Muscle of leg (tissue), 11 donors: ENCODE results near the gene SNF8. TPM values are rescaled to one million over a fixed set of nuclear protein-coding genes. Genes with fewer than 3 reads are reported as not detected.

Source experiments
- DNase-seq: peaks from one replicate; pipeline ENCODE4 v3.0.0; 2013
- H3K27ac ChIP-seq: one replicate; pipeline ENCODE4 v1.5.1; 2013; ENCODE audit warnings: mild to moderate bottlenecking, low read length, control low read depth
- H3K27me3 ChIP-seq: one replicate; pipeline ENCODE4 v1.6.1; 2013; ENCODE audit warnings: low read length; ENCODE audit not compliant: control insufficient read depth, insufficient read depth
- H3K36me3 ChIP-seq: one replicate; pipeline ENCODE4 v1.6.1; 2013; ENCODE audit warnings: low read length; ENCODE audit not compliant: control insufficient read depth, insufficient read depth
- H3K4me1 ChIP-seq: one replicate; pipeline ENCODE4 v1.6.1; 2013; ENCODE audit warnings: low read length; ENCODE audit not compliant: control insufficient read depth, insufficient read depth
- H3K4me3 ChIP-seq: one replicate; pipeline ENCODE4 v1.5.1; 2013; ENCODE audit warnings: low read length, control low read depth
- H3K9me3 ChIP-seq: replicated peaks from 2 replicates; pipeline ENCODE4 v1.6.1; 2013; ENCODE audit warnings: low read depth, low read length; ENCODE audit not compliant: control insufficient read depth
- WGBS: methylation state at CpG from one replicate; pipeline ENCODE4 v1.1.5; 2013; ENCODE audit warnings: missing lambda C conversion rate; ENCODE audit not compliant: insufficient coverage; 5-methylcytosine and 5-hydroxymethylcytosine counted together
- polyA plus RNA-seq, 8 donors: library from polyadenylated mRNA; unstranded; fragments of 120-200 nt; gene quantifications; one replicate each; pipeline versions ENCODE4 v1.2.1 to v1.2.3, GENCODE V29; 2013; ENCODE audit warnings: inconsistent platforms in 1 of 8, low replicate concordance in 1 of 8; ENCODE audit not compliant: insufficient read length in 8 of 8, insufficient read depth in 1 of 8
- total RNA-seq: library from RNA; stranded (reverse); fragments of 120-200 nt; gene quantifications from one replicate; pipeline ENCODE4 v1.2.4, GENCODE V29; 2013

Gene SNF8
- total and polyA plus RNA-seq, 9 donors, result 56.0 to 83.3 (median 72.1) TPM

DNA sequence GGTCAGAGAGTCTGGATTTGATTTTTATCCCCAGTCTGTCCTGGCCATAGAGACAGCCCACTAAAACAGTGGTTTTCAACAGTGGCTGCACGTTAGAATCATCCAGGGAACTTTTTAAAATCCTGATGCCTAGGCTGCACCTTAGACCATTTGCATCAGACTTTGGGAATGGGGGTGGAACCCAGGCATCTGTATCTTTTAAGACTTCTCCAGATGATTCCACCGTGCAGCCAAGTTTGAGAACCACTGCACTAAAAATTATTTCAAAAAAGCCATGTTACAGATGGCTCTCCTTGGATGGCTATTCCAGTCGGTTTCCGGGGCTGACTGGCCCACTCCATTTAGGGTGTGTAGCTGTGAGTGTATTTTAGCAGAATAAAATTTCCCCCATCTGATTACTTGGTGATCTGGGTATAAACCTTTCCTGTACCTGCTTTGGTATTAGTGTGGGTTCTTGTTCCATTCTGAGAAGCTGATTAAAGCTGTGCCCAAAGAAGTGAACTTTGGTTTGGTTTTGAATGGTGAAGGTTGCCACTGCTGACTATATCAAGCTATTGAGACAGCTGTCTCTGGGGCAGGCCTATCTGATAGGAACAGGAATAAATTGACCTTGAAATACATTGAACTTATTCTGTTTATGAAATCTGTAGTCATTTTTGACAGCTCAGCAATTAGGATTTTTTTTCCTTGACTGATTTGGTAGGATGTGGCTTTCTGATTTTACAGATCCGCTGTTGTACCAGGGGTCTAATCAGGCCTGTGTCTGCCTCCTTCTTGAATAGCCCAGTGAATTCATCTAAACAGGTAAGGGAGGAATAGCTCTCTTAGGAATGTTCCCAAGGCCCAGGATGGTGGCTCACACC, 50.8 kb downstream of the SNF8 start:
- Histone ChIP-seq H3K27ac (no peak overlapping the region), H3K27me3 (no peaks in the 10 kb centered on the region), H3K4me3 (peak overlapping the region; percentile 91), H3K9me3 (no peaks in the 10 kb centered on the region), H3K4me1 (peaks cover 9% of the 10 kb centered on the region), H3K36me3 (peaks cover 34% of the 10 kb centered on the region)
- 100% methylated on average over 1 of the region's 5 CpGs for WGBS
- DNase-seq, result no peak

DNA sequence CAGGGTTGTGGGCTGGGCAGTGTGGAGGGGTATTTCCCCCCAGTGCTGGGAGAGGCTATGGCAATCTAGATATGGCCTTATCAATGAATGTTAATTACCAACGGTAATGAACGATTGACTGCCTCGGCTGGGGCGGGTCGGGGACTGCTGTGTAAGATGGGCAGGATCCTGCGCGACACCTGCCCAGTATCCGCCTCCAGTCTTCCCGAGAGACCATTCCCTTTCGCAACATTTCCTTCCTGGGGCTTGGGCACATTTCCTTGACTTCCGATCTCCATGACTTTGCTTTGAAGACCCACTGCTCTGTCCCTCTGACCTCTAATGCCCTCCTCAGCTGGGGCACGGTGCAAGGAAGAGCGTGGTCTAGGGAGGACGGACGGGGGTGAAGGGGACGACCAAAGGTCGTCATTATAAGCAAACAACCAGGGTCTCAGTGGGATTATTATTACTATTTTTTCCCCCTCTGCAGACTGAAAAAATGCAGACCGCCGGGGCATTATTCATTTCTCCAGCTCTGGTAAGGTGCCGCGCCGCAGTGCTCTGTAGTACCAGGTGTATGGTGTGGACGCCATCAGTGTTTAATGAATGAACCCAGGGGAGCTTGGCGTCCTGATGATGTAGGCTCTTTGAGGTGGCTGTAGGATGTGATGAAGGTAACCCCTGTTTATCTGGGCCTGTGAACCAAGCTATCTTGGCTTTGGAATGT, 51.5 kb downstream of the SNF8 start:
- Histone ChIP-seq H3K36me3 (peaks cover 29% of the 10 kb centered on the region), H3K27ac (peak overlapping the region; percentile 87), H3K27me3 (no peaks in the 10 kb centered on the region), H3K4me1 (peaks cover 9% of the 10 kb centered on the region), H3K4me3 (peak overlapping the region; percentile 91), H3K9me3 (no peaks in the 10 kb centered on the region)
- 0% methylated on average over 3 of the region's 24 CpGs for WGBS
- peak; percentile 44 for DNase-seq

DNA sequence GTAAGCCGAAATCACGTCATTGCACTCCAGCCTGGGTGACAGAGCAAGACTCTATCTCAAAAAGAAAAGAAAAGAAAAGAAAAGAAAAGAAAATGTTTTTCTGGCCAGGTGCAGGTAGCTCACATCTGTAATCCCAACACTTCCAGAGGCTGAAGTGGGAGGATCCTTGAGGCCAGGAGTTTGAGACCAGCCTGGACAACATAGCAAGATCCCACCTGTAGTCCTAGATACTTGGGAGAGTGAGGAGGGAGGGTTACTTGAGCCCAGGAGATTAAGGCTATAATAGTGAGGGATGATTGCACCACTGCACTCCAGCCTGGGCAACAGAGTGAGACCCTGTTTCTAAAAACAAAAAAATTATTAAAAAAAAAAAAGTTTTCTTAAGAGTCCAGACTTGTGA, 54.6 kb downstream of the SNF8 start:
- peaks cover 13% of the 10 kb centered on the region for H3K36me3 ChIP-seq
- no peak overlapping the region for H3K4me3 ChIP-seq
- no peak for DNase-seq
- H3K4me1 ChIP-seq, result peaks cover 9% of the 10 kb centered on the region
- no peaks in the 10 kb centered on the region for H3K27me3 ChIP-seq
- no peaks in the 10 kb centered on the region for H3K9me3 ChIP-seq
- WGBS, result 90% methylated on average over 2 of the region's 2 CpGs
- H3K27ac ChIP-seq, result no peak overlapping the region

DNA sequence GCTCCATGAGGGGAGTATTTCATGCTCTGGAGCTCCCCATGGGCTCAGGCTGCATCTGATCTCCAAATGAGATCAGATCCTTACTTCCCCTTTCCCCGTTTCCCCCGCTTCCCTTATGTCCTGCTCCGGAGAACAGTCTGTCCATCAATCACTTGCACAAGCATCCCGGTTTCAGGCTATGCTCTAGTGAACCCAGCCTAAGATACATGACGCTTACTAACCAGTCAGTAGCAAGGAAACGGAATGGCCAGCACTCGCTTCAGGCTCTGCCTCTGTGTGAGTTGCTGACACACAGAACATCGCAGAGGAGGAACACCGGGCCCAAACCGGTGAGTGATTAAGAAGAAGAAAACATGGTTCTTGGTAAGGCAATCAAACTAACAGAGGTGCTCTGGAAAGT, 61.5 kb downstream of the SNF8 start:
- Histone ChIP-seq H3K36me3 (no peaks in the 10 kb centered on the region), H3K27me3 (no peaks in the 10 kb centered on the region), H3K4me3 (no peak overlapping the region), H3K9me3 (no peaks in the 10 kb centered on the region), H3K27ac (no peak overlapping the region), H3K4me1 (peaks cover 3% of the 10 kb centered on the region)
- WGBS, result 78% methylated on average over 8 of the region's 10 CpGs
- no peak for DNase-seq

DNA sequence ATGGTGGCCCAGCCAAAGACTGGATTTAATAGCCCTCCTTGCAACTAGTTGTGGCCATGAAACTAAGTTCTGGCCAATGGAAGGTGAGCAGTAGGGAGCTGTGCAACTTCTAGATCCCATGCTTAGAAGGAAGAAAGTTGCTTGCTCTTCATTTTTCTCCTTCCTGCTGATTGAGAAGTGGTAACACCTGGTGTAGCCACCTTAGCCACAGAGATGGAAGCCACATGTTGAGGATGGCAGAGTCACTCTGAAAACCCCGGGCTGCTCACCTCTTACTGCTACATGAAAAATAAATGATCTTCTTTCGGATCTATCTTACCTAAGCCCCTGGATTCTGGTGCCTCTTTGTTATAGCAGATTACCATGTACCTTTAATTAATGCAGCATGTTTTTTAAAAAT, 62.4 kb downstream of the SNF8 start:
- no peak overlapping the region for H3K4me3 ChIP-seq
- no peaks in the 10 kb centered on the region for H3K9me3 ChIP-seq
- DNase-seq, result no peak
- no peaks in the 10 kb centered on the region for H3K27me3 ChIP-seq
- no peak overlapping the region for H3K27ac ChIP-seq
- peaks cover 3% of the 10 kb centered on the region for H3K4me1 ChIP-seq
- WGBS, result no CpG with 5 or more reads among the region's 2 CpGs
- no peaks in the 10 kb centered on the region for H3K36me3 ChIP-seq

Other genes starting within 250 kb of the SNF8 start
- gene PRAC1, start 222.3 kb downstream of the SNF8 start, total RNA-seq, result not detected
- not detected for gene PRAC1, start 222.3 kb downstream of the SNF8 start, polyA plus RNA-seq
- gene PRAC2, start 221.7 kb downstream of the SNF8 start, total RNA-seq, result not detected
- gene PRAC2, start 221.7 kb downstream of the SNF8 start, polyA plus RNA-seq, result not detected
- under 0.01 TPM for gene HOXB13, start 216.1 kb downstream of the SNF8 start, total RNA-seq
- under 1 TPM in 1 of 8 donors, not detected in 7; 0.06 TPM for gene HOXB13, start 216.1 kb downstream of the SNF8 start, polyA plus RNA-seq
- not detected for gene TTLL6, start 127.6 kb downstream of the SNF8 start, total RNA-seq
- gene TTLL6, start 127.6 kb downstream of the SNF8 start, polyA plus RNA-seq, result under 1 TPM in 2 of 8 donors, not detected in 6; 0.25 to 0.62 TPM
- gene CALCOCO2, start 113.8 kb downstream of the SNF8 start, total RNA-seq, result 22.4 TPM
- gene CALCOCO2, start 113.8 kb downstream of the SNF8 start, polyA plus RNA-seq, result 10 to 100 TPM; 40.8 to 49.1 (median 44.9) TPM
- 78.6 TPM for gene ATP5MC1, start 52.1 kb downstream of the SNF8 start, total RNA-seq
- gene ATP5MC1, start 52.1 kb downstream of the SNF8 start, polyA plus RNA-seq, result 100 to 1,000 TPM; 127 to 154 (median 138) TPM
- 39.3 TPM for gene UBE2Z, start 36.4 kb downstream of the SNF8 start, total RNA-seq
- 10 to 100 TPM; 53.4 to 70.7 (median 57.6) TPM for gene UBE2Z, start 36.4 kb downstream of the SNF8 start, polyA plus RNA-seq
- gene GIP, start 23.8 kb upstream of the SNF8 start, total RNA-seq, result not detected
- 1 to 10 TPM in 1 of 8 donors, under 1 TPM in 1, not detected in 6; 0.63 to 4.2 TPM for gene GIP, start 23.8 kb upstream of the SNF8 start, polyA plus RNA-seq
- gene IGF2BP1, start 52.5 kb upstream of the SNF8 start, total RNA-seq, result 9.4 TPM
- gene IGF2BP1, start 52.5 kb upstream of the SNF8 start, polyA plus RNA-seq, result 10 to 100 TPM in 7 of 8 donors, 1 to 10 TPM in 1; 9.9 to 21.6 (median 17.0) TPM
- under 0.01 TPM for gene B4GALNT2, start 187.9 kb upstream of the SNF8 start, total RNA-seq
- under 1 TPM; 0.06 to 0.21 (median 0.12) TPM for gene B4GALNT2, start 187.9 kb upstream of the SNF8 start, polyA plus RNA-seq